IPS-11a (cell line): Measurements from ENCODE around the gene SCNN1A.

Source experiments
- H3K4me3 ChIP-seq: one replicate; pipeline ENCODE4 v1.5.1; 2013; ENCODE audit warnings: low read depth, low read length, control low read depth

The SCNN1A gene

GRCh38 chr12:6384499-6385436 is 9.4 kb upstream of the SCNN1A start:
- no peak overlapping the region for H3K4me3 ChIP-seq

- H3K4me3 ChIP-seq: no peak within 1 kb of the TSS
Observed at GRCh38 chr12:6383572-6384498, 8.5 kb upstream of the SCNN1A start, which contains the start of gene LTBR. TSS of gene LTBR (plus strand) at chr12:6384162. CDS start at chr12:6384359, 197 bp downstream.

GRCh38 chr12:6382982-6383381 is 7.6 kb upstream of the SCNN1A start:
- H3K4me3 ChIP-seq: no peak overlapping the region

- H3K4me3 ChIP-seq: no peak overlapping the region
Observed at GRCh38 chr12:6382371-6382770, 7.0 kb upstream of the SCNN1A start.

- no peak overlapping the region for H3K4me3 ChIP-seq
Observed at GRCh38 chr12:6380141-6381121, 5.1 kb upstream of the SCNN1A start.

- H3K4me3 ChIP-seq: no peak overlapping the region
Observed at GRCh38 chr12:6378709-6379472, 3.5 kb upstream of the SCNN1A start.

GRCh38 chr12:6377667-6377994 is 2.3 kb upstream of the SCNN1A start:
- H3K4me3 ChIP-seq: no peak overlapping the region

GRCh38 chr12:6376870-6377666 is 1.7 kb upstream of the SCNN1A start:
- H3K4me3 ChIP-seq: no peak overlapping the region

DNA sequence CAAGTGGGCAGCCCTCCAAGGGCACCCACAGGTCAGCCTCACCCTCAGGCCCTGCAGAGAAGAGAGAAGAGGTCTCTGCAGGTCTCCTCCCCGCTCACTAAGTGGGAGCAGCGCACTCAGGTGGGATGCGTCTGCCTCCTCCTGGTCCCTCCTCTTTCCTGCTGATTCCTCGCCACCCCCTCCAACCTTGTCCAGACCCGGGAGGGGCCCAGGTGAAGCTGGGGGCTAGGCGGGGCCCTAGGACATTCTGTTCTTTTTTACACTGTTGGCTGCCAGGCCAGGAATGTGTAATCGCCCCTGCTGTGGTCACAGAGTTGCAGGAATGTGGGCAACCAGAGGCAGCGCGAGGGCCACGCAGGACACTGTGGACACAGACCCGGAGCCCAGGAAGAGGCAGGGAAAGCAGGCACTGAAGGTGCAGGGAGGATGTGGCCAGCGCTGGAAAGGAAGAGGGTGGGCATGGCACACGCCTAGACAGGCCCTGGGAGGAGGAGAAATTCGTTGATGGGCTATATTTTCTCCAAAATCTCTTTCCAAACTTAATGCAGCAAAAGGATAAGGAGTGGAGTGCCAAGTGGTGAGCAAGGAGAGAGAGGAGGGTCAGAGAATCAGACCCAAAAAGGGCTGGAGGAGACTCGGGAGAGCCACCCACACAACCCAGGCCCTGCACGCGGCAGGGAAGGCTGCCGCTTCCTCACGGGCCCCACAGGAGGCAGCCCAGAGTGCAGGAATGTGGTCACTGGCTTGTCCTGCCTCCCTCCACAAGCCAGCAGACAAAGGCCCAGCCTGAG is 911 bp upstream of the SCNN1A start:
- H3K4me3 ChIP-seq: peak overlapping the region; percentile 35

DNA sequence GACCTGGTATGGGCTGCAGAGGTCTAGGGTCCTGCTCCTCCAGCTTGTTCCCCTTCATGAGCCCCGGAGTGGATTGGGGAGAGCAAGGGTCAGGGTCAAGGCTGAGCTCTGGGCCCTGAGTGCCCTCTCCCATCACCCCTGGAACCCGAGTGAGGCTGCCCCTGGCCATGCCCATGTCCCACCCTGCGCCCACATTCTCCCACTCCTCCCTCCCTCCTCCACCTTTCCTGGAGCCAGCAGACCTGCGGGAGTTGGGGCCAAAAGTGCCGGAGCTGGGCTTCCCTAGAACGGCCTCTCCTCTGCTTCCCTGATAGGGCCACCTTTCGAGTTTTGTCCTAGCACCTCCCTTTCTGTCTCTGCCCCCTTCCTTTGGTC is 590 bp downstream of the SCNN1A start:
- peak overlapping the region; percentile 57 for H3K4me3 ChIP-seq

DNA sequence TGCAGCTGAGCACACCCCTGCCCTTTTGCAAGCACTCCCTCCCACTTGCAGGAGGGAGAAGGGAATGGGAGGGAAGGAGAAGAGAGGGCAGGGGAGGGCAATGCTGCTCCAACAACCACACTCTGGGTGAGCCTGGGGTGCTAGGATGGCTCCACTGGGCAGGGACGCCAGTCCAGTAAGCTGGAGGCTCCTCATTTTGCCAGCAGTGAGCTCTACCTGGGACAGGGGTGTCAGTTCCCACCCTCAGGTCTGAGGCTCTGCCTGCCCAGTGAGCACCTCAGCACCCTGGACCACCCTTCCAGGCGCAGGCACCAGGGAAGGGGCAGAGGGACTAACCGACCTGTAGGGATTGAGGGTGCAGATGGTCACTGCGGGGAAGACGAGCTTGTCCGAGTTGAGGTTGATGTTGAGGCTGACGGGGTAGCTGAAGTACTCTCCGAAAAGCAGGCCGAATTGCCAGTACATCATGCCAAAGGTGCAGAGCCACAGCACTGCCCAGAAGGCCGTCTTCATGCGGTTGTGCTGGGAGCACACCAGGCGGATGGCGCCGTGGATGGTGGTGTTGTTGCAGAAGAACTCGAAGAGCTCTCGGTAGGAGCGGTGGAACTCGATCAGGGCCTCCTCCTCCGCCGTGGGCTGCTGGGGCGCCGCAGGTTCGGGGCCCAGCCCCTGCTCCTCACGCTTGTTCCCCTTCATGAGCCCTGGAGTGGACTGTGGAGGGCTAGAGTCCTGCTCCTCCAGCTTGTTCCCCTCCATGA is 1.2 kb downstream of the SCNN1A start:
- peak overlapping the region; percentile 57 for H3K4me3 ChIP-seq

- peak overlapping the region; percentile 57 for H3K4me3 ChIP-seq
Observed at GRCh38 chr12:6373022-6373787, 2.2 kb downstream of the SCNN1A start.

DNA sequence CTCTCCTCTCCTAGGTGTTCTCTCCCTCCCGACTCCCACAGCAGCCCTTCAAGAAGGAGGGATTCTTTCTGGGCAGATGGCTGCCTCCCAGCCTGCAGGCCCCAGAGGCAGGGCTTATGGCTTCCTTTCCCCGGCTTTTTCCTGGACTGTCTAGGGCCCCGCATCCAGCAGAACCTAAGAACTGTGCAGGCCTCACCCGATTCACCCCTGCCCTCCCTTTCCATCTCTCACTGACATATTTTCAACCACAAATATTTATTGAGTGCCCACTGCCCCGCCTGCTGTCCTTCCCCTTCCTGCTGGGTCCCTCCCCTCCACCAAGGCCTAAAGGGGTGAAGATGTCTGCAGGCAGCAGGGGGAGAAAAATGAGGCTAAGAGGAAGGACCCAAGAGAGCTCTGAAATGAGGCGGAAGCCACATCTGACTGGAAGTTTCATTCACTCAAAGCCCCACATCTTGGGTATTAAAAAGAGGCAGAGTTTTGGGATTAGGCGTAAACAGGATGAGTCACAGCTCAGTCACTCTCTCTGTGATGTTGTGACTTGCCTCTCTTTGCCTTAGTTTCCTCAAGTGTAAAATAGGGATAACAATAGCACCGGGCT is 2.9 kb downstream of the SCNN1A start:
- H3K4me3 ChIP-seq: peak overlapping the region; percentile 57

GRCh38 chr12:6370994-6371754 is 4.2 kb downstream of the SCNN1A start:
- peak overlapping the region; percentile 10 for H3K4me3 ChIP-seq

DNA sequence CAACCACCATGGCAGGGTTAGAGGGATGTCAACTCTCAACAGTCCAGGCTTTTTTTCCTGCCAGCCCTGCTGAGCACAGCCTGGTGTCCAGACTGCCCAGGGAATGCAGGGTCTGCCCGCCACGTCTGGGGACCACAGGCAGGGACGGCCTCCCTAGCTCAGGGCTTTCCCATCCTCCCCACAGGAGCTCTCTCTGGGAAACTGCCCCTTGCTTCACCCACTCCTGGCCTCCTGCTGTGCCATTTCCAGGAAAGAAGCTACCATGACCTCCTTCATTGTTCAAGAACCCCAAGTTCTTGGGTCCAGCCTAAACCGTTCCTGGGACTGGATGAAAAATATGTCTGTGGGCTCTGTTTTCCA is 4.8 kb downstream of the SCNN1A start:
- H3K4me3 ChIP-seq: peak overlapping the region; percentile 10
